HG03565 (cell line): ENCODE results near the gene KIF26B.

ENCODE experiments used
- ATAC-seq: cut with Tn5 transposase; IDR thresholded peaks from one replicate; pipeline ENCODE4 v1.9.1; 2021; ENCODE audit warnings: mild to moderate bottlenecking, moderate library complexity; ENCODE audit not compliant: unreplicated experiment

KIF26B gene

GRCh38 chr1:245270972-245271371 lies 116.2 kb downstream of the KIF26B start:
- no peak for ATAC-seq

- ATAC-seq: no peak
Measured at GRCh38 chr1:245272676-245273075, 117.9 kb downstream of the KIF26B start.

- ATAC-seq: no peak
Measured at GRCh38 chr1:245276445-245276844, 121.7 kb downstream of the KIF26B start.

GRCh38 chr1:245277276-245277675 lies 122.5 kb downstream of the KIF26B start:
- ATAC-seq: no peak

- ATAC-seq: no peak
Measured at GRCh38 chr1:245278846-245279245, 124.1 kb downstream of the KIF26B start.

- ATAC-seq: no peak
Measured at GRCh38 chr1:245279346-245279745, 124.6 kb downstream of the KIF26B start.

GRCh38 chr1:245283001-245283400 lies 128.2 kb downstream of the KIF26B start:
- ATAC-seq: no peak

- no peak for ATAC-seq
Measured at GRCh38 chr1:245285168-245285567, 130.4 kb downstream of the KIF26B start.

- no peak for ATAC-seq
Measured at GRCh38 chr1:245288796-245289195, 134.0 kb downstream of the KIF26B start.

GRCh38 chr1:245290836-245291235 lies 136.1 kb downstream of the KIF26B start:
- no peak for ATAC-seq

GRCh38 chr1:245291351-245291750 lies 136.6 kb downstream of the KIF26B start:
- ATAC-seq: no peak

GRCh38 chr1:245292141-245292540 lies 137.4 kb downstream of the KIF26B start:
- no peak for ATAC-seq

GRCh38 chr1:245292553-245292952 lies 137.8 kb downstream of the KIF26B start:
- no peak for ATAC-seq

- no peak for ATAC-seq
Measured at GRCh38 chr1:245294020-245294419, 139.2 kb downstream of the KIF26B start.

- no peak for ATAC-seq
Measured at GRCh38 chr1:245298781-245299180, 144.0 kb downstream of the KIF26B start.

- ATAC-seq: no peak
Measured at GRCh38 chr1:245301162-245301580, 146.4 kb downstream of the KIF26B start.

GRCh38 chr1:245301921-245302320 lies 147.1 kb downstream of the KIF26B start:
- ATAC-seq: no peak

- no peak for ATAC-seq
Measured at GRCh38 chr1:245304698-245305097, 149.9 kb downstream of the KIF26B start.

- ATAC-seq: no peak
Measured at GRCh38 chr1:245306020-245306419, 151.2 kb downstream of the KIF26B start.

- ATAC-seq: no peak
Measured at GRCh38 chr1:245306628-245307410, 152.0 kb downstream of the KIF26B start.

GRCh38 chr1:245310571-245311531 lies 156.1 kb downstream of the KIF26B start:
- peak; percentile 63 for ATAC-seq
